Naive thymus-derived CD8-positive, alpha-beta T cell (primary cell): ENCODE results near the gene MUTYH. TPM values are rescaled to one million over a fixed set of nuclear protein-coding genes. Genes with fewer than 3 reads are reported as not detected.
"Not testable (repeated sequence)": the region's sequence is repeated elsewhere in the genome, so short reads cannot be mapped to it uniquely, and the experiment has no call there.

Experiments
- ATAC-seq, 2 donors: fragments of 150-1000 bp; cut with Tn5 transposase in 1 of 2; sonication (Bioruptor Pico), chemical (Tn5 transposase) in 1 of 2; 1 replicate in 1 of 2; 2 replicates in 1 of 2; pipeline ENCODE4 v1.10.0; 2021; ENCODE audit warnings: mild to moderate bottlenecking in 2 of 2, moderate library complexity in 2 of 2
- POLR2A ChIA-PET: fragments of 350-600 bp; sonication (Branson Sonifier 250); formaldehyde crosslinking; loops from one replicate; lab custom pipeline; 2021; ENCODE audit warnings: antibody characterized with exemption; lab: Charles Lee
- DNase-seq, 10 donors: peaks; one replicate each; pipeline versions ENCODE4 v3.0.0 to v3.0.0-alpha.2; 2020 to 2022
- H3K27ac Mint-ChIP-seq, 10 donors: one replicate each; pipeline ENCODE4 v1.8.0; 2020 to 2022; ENCODE audit warnings: mild to moderate bottlenecking in 10 of 10, mixed read lengths in 10 of 10, moderate library complexity in 4 of 10, inconsistent platforms in 1 of 10
- H3K27me3 Mint-ChIP-seq, 5 donors: one replicate each; pipeline ENCODE4 v1.8.0; 2021 to 2022; ENCODE audit warnings: mixed read lengths in 5 of 5
- H3K36me3 Mint-ChIP-seq, 3 donors: one replicate each; pipeline ENCODE4 v1.8.0; 2020 to 2022; ENCODE audit warnings: mixed read lengths in 3 of 3, mild to moderate bottlenecking in 2 of 3, inconsistent platforms in 1 of 3
- H3K4me1 Mint-ChIP-seq, 4 donors: one replicate each; pipeline ENCODE4 v1.8.0; 2021 to 2022; ENCODE audit warnings: mixed read lengths in 4 of 4
- H3K4me3 Mint-ChIP-seq, 10 donors: one replicate each; pipeline ENCODE4 v1.8.0; 2020 to 2022; ENCODE audit warnings: mild to moderate bottlenecking in 10 of 10, mixed read lengths in 10 of 10, moderate library complexity in 6 of 10, inconsistent platforms in 1 of 10
- H3K9me3 Mint-ChIP-seq, 9 donors: one replicate each; pipeline ENCODE4 v1.8.0; 2020 to 2022; ENCODE audit warnings: mixed read lengths in 9 of 9, mild to moderate bottlenecking in 3 of 9, inconsistent platforms in 1 of 9, moderate library complexity in 1 of 9
- polyA plus RNA-seq, 3 donors: library from polyadenylated mRNA; unstranded; fragments of 300-500 nt; fragmentation: Illumina TruSeq; gene quantifications; one replicate each; pipeline ENCODE4 v1.2.3, GENCODE V29; 2021
- total RNA-seq, 8 experiments: library from RNA in 2 of 8; stranded (reverse) in 2 of 8; gene quantifications; one replicate each; pipeline ENCODE4 v1.2.3 and lab custom pipeline; 2021 to 2026

The MUTYH gene
- total RNA-seq (10 to 100 TPM; 75.6 to 79.7 TPM), polyA plus RNA-seq (10 to 100 TPM; 21.8 to 24.7 (median 24.4) TPM), total RNA-seq (lab: John Stamatoyannopoulos, UW) (4.3 to 10.4 (median 6.5) reads per million in 6 experiments)

DNA sequence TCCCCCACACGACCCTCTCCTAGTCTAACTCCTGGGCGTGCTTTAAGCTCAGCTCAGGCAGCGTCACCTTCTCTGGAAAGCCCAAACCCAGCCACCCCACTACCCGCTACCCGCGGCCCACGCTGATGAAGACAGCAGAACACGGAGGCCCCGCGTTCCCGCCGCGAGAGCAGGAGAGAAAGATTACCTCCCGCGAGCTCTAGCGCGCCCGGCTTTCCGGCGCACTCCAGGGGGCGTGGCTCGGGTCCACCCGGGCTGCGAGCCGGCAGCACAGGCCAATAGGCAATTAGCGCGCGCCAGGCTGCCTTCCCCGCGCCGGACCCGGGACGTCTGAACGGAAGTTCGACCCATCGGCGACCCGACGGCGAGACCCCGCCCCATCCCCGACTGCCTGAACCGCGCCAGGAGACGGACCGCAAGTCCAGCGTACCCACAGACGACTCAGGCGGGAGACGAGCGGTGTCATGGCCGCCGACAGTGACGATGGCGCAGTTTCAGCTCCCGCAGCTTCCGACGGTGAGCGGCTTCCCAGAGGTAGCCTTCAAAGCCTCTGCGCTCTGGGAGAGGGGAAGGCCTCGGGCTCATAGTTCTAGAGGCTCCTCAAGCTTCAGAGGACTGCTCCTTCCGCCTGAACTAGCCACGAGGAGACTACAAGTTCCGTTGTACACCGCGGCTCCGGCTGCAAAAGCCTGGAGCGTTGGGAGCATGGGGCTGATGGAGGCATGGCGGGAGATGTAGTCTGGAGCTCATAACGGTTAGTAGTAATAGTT, at the start of gene MUTYH, which contains the start of gene TOE1:
MUTYH (minus strand) TSS at position 652 of the 770 bp plus-strand sequence. CDS start 5,935 bp downstream, outside the sequence.
TOE1 (plus strand) TSS at position 382 of the 770 bp plus-strand sequence; CDS start at position 465, 83 bp downstream.
- POLR2A ChIA-PET, result interaction anchor here (0.6 to 3.6 kb wide), 32 partner anchors 8 to 708 kb away, joined by 3 to 85 read pairs (median 6); partner anchors contain the start of genes AKR1A1, CCDC163, EIF2B3 and GPBP1L1
- peak within 1 kb of the TSS; percentile 94 to 100 (median 100) for H3K4me3 Mint-ChIP-seq
- H3K9me3 Mint-ChIP-seq, result no peaks in the 10 kb centered on the region
- peak within 1 kb of the TSS; percentile 98 to 100 (median 99) for H3K27ac Mint-ChIP-seq
- peak; percentile 83 to 92 (median 88) for DNase-seq
- ATAC-seq, result peak; percentile 83 to 86
- H3K36me3 Mint-ChIP-seq, result peaks cover 0 to 40% (median 3%) of the 10 kb centered on the region in 3 donors
- H3K4me1 Mint-ChIP-seq, result peaks cover 38 to 81% (median 55%) of the 10 kb centered on the region in 4 donors
- no peaks in the 10 kb centered on the region for H3K27me3 Mint-ChIP-seq

DNA sequence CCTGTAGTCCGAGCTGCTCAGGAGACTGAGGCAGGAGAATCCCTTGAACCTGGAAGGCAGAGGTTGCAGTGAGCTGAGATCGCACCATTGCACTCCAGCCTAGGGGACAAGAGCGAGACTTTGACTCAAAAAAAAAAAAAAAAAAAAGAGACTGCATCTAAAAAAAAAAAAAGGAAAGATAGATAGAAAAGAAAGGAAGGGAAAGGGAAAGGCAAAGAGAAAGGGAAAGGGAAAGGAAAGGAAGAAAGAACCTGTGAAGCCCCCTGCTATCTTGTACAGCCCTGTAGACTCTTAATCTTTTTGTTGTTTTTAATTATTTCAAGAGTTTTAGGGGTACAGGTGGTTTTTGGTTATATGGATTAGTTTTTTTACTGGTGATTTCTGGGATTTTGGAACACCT, 46.0 kb upstream of the MUTYH start:
- H3K9me3 Mint-ChIP-seq, result no peaks in the 10 kb centered on the region
- no peak overlapping the region for H3K4me3 Mint-ChIP-seq
- H3K27ac Mint-ChIP-seq, result no peak overlapping the region
- ATAC-seq (no peak), DNase-seq (no peak)
- H3K36me3 Mint-ChIP-seq, result peaks cover 0 to 10% (median 0%) of the 10 kb centered on the region in 3 donors
- H3K27me3 Mint-ChIP-seq, result no peaks in the 10 kb centered on the region
- POLR2A ChIA-PET, result no interaction called here
- no peaks in the 10 kb centered on the region for H3K4me1 Mint-ChIP-seq

DNA sequence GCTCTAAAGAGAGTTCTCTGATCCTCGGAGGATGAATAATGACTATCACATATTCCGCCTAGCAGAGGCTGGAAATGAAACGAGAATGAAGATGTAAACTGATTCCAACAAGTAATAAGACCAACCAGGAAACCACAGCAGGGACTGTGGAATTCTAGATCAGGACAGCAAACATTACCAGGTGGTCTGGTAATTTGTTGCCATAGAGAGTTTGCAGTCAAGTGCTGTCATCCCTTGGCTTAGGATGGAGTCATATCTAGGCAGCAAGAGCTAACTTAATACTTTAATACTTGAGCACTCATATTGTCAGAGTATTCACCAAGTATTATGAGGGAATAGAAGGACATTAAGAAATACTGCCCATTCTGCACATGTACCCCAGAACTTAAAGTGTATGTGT, 45.1 kb upstream of the MUTYH start:
- Mint-ChIP-seq H3K4me3 (no peak overlapping the region), H3K36me3 (peaks cover 0 to 10% (median 0%) of the 10 kb centered on the region in 3 donors), H3K9me3 (no peaks in the 10 kb centered on the region), H3K27me3 (no peaks in the 10 kb centered on the region), H3K27ac (no peak overlapping the region), H3K4me1 (no peaks in the 10 kb centered on the region)
- POLR2A ChIA-PET, result no interaction called here
- DNase-seq, result no peak
- ATAC-seq, result no peak

DNA sequence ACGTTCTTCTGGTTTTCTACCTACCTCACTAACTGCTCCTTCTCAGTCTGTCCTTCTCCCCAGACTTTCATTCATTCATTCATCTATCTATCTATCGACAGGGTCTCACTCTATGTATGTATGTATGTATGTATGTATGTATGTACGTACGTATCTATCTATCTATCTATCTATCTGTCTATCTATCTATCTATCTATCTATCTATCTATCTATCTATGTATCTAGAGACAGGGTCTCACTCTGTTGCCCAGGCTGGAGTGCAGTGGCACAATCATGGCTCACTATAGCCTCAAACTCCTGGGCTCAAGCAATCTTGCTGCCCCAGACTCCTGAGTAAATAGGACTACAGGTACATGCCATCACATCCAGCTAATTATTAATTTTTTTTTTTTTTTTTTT, 44.0 kb upstream of the MUTYH start:
- H3K9me3 Mint-ChIP-seq, H3K36me3 Mint-ChIP-seq, ATAC-seq, H3K4me3 Mint-ChIP-seq, H3K4me1 Mint-ChIP-seq, H3K27me3 Mint-ChIP-seq, DNase-seq, POLR2A ChIA-PET: not testable (repeated sequence)
- H3K27ac Mint-ChIP-seq, result peak overlapping the region in 1 of 10 donors; percentile 16

DNA sequence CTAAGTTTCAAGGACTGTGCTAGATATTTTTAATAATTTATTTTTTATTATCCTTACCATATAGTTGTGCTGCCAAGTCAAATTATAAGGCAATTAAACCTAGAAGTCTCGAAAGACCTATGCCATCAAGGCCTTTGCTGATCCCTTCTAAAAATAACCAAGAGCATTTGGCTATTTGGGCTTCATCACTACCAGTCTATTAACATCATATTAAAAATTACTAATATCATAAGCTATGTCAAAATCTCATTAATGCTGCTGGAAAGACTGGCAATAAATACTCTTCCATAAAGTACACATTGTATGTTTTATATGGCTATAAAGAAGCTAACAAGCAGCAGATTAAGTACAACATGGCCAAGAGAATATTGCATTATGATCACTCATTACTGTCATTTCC, 43.0 kb upstream of the MUTYH start:
- H3K9me3 Mint-ChIP-seq, result no peaks in the 10 kb centered on the region
- POLR2A ChIA-PET, result interaction anchor here (0.6 kb wide), 1 partner anchor 11 kb away, joined by 3 read pairs; no protein-coding TSS in a partner anchor
- H3K27me3 Mint-ChIP-seq, result no peaks in the 10 kb centered on the region
- no peak overlapping the region for H3K4me3 Mint-ChIP-seq
- no peak overlapping the region for H3K27ac Mint-ChIP-seq
- no peaks in the 10 kb centered on the region for H3K4me1 Mint-ChIP-seq
- ATAC-seq (no peak), DNase-seq (no peak)
- H3K36me3 Mint-ChIP-seq, result peaks cover 0 to 10% (median 0%) of the 10 kb centered on the region in 3 donors

DNA sequence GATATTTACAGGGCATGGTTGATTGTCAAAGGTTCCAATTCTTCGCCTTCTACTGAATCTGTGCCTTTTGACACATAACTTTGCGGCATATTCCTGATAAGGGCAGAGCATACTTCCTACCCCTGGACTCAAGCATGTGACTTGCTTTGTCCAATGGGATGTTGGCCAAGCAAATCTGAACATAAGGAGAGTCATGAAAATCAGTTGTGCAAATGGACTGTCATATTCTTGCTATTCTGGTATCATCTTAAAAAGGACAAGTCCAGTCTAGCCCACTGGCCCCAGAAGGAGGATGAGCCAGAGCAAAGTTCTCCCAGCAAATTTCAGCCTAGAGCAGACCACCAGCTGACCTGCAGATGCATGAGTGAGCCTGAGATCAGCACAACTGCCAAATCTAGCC, 41.0 kb upstream of the MUTYH start:
- H3K36me3 Mint-ChIP-seq, result peaks cover 0 to 10% (median 2%) of the 10 kb centered on the region in 3 donors
- H3K9me3 Mint-ChIP-seq, result no peaks in the 10 kb centered on the region
- H3K27ac Mint-ChIP-seq, result no peak overlapping the region
- POLR2A ChIA-PET, result interaction anchor here (0.6 kb wide), 1 partner anchor 149 kb away, joined by 3 read pairs; no protein-coding TSS in a partner anchor
- ATAC-seq, result no peak
- no peaks in the 10 kb centered on the region for H3K27me3 Mint-ChIP-seq
- no peak for DNase-seq
- no peak overlapping the region for H3K4me3 Mint-ChIP-seq
- H3K4me1 Mint-ChIP-seq, result no peaks in the 10 kb centered on the region

DNA sequence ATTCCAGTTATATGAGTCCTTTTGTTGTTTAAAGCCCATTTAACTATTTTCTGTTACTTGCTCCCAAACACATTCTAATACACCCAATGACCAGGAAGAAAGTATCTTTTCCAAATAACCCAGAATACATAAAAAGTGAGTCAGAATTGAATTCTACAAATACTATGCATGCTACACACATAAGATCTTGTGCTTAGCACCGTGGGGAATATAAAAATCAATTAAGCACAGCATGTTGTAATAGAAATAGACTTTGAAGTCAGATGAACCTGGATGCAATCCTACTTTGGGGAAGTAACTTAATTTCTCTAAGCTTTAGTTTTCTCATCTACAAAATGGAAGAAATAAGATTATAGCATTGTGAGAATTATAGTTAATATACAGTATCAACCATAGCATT, 40.5 kb upstream of the MUTYH start:
- no peaks in the 10 kb centered on the region for H3K9me3 Mint-ChIP-seq
- no peak overlapping the region for H3K4me3 Mint-ChIP-seq
- H3K4me1 Mint-ChIP-seq, result no peaks in the 10 kb centered on the region
- no peaks in the 10 kb centered on the region for H3K27me3 Mint-ChIP-seq
- DNase-seq (no peak), ATAC-seq (no peak)
- H3K36me3 Mint-ChIP-seq, result peaks cover 0 to 10% (median 2%) of the 10 kb centered on the region in 3 donors
- H3K27ac Mint-ChIP-seq, result no peak overlapping the region
- POLR2A ChIA-PET, result no interaction called here

DNA sequence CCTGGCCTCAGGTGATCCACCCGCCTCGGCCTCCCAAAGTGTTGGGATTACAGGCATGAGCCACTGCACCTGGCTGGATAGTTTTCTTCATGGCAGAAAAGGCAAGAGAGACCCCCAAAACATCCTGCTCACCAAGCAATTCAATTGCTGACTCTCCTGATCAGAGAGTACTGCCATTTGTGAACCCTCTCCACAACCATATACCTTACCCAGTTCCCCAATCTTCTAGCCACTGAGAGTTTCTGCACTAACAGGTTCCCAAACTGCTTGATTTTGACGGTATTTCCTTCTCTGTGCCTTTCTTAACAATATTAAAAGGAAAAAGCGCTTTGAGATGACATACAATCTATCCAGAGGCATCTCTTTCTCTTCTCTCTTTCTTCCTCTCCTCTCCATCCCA, 39.9 kb upstream of the MUTYH start:
- DNase-seq, result no peak
- Mint-ChIP-seq H3K4me3 (no peak overlapping the region), H3K27me3 (no peaks in the 10 kb centered on the region), H3K9me3 (no peaks in the 10 kb centered on the region), H3K4me1 (peaks cover 0 to 3% (median 1%) of the 10 kb centered on the region in 4 donors), H3K27ac (no peak overlapping the region), H3K36me3 (peaks cover 0 to 8% (median 2%) of the 10 kb centered on the region in 3 donors)
- no peak for ATAC-seq
- POLR2A ChIA-PET, result no interaction called here

DNA sequence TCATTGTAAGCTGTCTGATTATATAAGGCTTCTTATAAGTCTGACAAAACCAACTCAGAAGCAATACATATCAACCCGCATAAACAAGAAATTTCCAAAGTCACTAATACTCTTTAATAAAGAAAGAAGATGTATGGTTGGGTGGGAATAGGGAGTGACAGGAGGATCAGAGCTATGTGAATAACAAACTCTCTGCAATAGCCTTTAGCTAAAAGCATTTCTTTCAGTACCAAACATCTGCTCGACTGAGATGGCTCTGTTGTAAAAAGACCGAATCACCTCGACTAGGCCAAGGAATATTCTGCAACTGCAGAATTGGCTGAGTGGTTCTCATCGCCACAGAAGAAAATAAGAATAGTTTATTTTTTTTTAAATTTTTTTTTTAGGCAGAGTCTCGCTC, 39.3 kb upstream of the MUTYH start:
- H3K36me3 Mint-ChIP-seq, result peaks cover 0 to 4% (median 2%) of the 10 kb centered on the region in 3 donors
- no peak overlapping the region for H3K27ac Mint-ChIP-seq
- no peaks in the 10 kb centered on the region for H3K27me3 Mint-ChIP-seq
- no peak for ATAC-seq
- no peaks in the 10 kb centered on the region for H3K9me3 Mint-ChIP-seq
- POLR2A ChIA-PET, result no interaction called here
- peaks cover 0 to 9% (median 1%) of the 10 kb centered on the region in 4 donors for H3K4me1 Mint-ChIP-seq
- H3K4me3 Mint-ChIP-seq, result no peak overlapping the region
- no peak for DNase-seq

DNA sequence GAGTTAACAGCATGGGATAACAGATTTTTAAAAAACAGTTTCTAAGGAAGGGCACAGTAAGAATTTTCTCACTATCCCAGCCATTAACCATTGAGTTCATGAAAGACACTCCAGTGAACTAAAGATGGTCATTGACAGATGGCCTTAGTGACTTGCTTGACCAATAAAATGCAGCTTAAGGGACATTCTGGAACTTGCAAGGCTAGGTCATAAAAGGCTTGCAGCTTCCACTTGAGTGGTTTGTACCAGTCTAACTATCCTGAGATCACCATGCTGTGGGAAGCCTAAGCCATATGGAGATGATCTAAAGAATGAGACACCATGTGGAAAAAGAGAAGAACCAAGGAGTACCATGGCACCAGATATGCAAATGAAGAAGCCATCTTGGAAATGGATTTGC, 37.9 kb upstream of the MUTYH start:
- Mint-ChIP-seq H3K4me1 (peaks cover 0 to 19% (median 2%) of the 10 kb centered on the region in 4 donors), H3K4me3 (no peak overlapping the region), H3K27me3 (no peaks in the 10 kb centered on the region), H3K27ac (no peak overlapping the region), H3K36me3 (peaks cover 0 to 2% (median 0%) of the 10 kb centered on the region in 3 donors), H3K9me3 (no peaks in the 10 kb centered on the region)
- ATAC-seq (no peak), DNase-seq (no peak)
- POLR2A ChIA-PET, result no interaction called here

DNA sequence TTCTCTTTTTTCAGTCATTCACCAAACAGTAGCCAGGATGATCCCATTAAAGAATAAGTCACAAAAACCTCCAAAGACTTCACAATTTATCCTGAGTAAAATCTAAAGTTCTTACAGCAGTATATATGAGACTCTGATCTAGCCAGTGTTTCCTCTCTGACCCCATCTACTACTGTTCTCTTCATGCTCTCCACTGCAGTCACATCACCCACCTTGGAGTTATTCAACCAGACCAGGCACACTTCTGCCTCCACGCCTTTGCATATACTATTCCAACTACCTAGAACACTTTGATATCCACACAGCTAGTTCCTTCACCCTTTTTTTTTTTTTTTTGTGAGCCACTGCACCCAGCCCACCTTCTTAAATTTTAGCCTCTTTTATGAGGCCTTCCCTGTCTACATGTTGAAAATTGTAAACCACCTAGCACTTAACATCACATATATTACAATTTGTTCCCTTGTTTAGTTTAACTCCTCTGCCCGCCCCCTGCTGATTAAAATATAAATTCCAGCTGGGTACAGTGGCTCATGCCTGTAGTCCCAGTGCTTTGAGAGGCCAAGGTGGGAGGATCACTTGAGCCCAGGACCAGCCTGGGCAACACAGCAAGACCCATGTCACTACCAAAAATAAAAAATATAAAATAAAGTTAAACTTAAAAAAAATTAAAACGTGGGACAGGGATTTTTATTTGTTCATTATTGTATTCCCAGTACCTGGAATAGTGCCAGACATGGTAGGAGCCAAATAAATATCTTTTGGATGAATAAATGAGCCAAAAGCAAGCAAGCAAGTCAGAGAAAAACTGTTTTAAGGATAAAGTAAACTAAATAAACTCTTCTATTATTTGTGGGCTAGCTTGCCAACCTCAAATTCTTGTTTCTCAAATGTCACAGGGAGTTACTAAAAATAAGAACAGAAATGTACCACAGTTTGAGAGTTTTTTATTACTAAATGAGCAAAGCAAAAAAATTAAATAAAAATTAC, 35.2 kb upstream of the MUTYH start:
- no peak for ATAC-seq
- Mint-ChIP-seq H3K36me3 (peaks cover 0 to 2% (median 0%) of the 10 kb centered on the region in 3 donors), H3K9me3 (no peaks in the 10 kb centered on the region), H3K4me3 (no peak overlapping the region), H3K4me1 (peaks cover 0 to 31% (median 2%) of the 10 kb centered on the region in 4 donors), H3K27ac (peak overlapping the region in 4 of 10 donors; percentile 3 to 49 (median 7)), H3K27me3 (no peaks in the 10 kb centered on the region)
- no peak for DNase-seq
- POLR2A ChIA-PET, result no interaction called here

DNA sequence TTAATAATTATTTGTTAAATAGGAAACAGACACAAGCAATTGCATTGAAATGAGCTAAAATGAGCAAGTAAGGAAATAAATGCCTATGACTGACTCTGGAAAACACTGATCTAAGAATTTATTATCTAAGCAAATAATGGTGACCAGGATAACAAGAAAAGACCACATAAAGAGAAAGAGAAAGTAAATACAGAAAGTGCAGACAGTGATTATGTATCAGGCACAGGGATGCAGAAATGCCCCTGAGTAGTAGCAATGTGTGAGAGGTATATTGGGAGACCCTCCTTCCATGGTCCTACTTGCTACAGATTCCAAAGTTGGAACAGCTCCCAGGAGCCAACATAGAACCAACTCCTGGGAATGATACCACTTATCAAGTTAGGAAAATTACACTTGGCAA, 33.3 kb upstream of the MUTYH start:
- Mint-ChIP-seq H3K36me3 (peaks cover 0 to 2% (median 0%) of the 10 kb centered on the region in 3 donors), H3K4me1 (peaks cover 0 to 32% (median 2%) of the 10 kb centered on the region in 4 donors), H3K9me3 (no peaks in the 10 kb centered on the region), H3K4me3 (no peak overlapping the region), H3K27me3 (no peaks in the 10 kb centered on the region), H3K27ac (peak overlapping the region in 1 of 10 donors; percentile 4)
- ATAC-seq (no peak), DNase-seq (no peak)
- POLR2A ChIA-PET, result no interaction called here
